HG03378 (cell line): ENCODE data around the gene PDPK1.
"Not testable (repeated sequence)": the region's sequence is repeated elsewhere in the genome, so short reads cannot be mapped to it uniquely, and the experiment has no call there.

ENCODE experiments used
- ATAC-seq: cut with Tn5 transposase; IDR thresholded peaks from one replicate; pipeline ENCODE4 v1.9.1; 2021; ENCODE audit warnings: mild to moderate bottlenecking, moderate library complexity; ENCODE audit not compliant: unreplicated experiment

Gene PDPK1

DNA sequence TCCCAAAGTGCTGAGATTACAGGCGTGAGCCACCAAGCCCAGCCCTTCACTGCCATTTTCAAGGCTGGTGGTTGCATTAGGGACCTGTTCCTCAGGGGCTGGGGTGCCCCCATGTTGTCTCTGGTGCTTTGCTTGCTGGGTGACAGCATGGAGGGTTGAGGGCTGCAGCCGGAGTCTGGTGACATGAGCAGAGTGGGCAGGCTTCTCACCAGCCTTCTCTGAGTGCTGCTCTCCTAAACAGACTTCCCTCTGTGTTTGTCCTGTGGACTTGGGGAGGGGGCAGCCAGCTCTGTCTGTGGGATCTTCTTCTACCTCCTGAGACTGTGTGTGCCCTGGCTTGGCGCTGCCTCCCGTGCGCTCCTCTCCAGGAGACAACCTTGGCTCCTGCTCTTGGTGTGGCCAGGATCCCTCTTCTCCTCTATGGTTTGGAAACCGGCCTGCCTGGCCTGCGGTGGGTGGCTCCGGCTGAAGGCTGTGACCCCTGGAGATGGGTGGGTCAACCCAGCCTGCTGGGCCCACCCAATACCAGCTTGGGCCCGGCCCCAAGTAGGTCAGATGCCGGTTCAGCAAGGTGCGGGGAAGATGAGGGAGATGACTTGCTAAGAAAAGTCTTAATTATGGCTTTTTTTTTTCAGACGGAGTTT is 72.1 kb downstream of the PDPK1 start:
- ATAC-seq, result no peak

DNA sequence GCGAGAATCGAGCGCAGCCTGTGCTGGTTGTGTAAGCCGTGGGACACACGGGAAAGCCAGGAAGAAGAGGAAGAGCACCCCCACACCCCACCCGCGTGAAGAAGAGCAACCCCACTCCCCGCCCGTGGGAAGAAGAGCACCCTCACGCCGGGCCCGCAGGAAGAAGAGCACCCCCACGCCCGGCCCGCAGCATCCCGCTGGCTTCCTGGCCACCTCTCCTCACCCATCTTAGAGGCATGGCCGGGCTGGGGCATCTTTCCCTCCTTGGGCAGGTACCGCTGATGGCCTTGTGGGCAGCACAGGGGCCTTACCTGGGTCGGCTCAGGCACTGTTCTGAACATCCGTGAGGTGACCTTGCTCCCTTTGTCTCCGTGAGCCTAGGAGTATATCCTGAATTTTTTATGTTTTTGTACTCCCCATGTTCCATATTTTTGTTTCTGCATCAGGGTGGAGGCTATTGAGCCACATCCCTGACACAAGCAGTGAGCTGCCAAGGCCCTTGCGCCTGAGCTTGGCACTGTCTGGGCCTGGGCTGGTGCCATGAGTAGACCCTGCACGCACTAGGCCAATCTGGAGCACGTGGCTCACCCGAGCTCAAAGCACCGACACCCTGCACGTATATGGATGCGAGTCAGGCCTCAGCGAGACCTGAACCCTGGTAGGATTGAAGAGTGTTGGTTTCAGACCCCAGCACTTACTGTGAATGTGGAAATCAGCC is 73.1 kb downstream of the PDPK1 start:
- ATAC-seq, result no peak

DNA sequence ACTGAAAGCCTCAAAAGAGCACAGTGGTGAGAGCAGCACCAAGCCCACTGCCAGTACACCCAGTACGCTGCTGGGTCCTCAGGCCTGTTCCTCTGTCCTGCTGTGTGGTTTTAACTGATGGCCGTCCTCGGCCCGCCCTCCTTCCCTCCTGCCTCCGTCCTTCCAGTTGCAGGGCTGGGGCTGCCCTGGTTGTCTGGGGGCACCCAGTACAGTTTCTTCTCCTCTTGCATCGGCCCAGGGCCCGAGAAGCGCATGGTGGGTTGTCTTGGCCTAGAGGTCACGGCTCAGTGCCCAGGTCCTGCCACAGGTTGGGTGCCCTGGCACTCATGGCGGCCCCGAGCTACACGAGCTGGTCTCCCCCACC is 73.7 kb downstream of the PDPK1 start:
- no peak for ATAC-seq

DNA sequence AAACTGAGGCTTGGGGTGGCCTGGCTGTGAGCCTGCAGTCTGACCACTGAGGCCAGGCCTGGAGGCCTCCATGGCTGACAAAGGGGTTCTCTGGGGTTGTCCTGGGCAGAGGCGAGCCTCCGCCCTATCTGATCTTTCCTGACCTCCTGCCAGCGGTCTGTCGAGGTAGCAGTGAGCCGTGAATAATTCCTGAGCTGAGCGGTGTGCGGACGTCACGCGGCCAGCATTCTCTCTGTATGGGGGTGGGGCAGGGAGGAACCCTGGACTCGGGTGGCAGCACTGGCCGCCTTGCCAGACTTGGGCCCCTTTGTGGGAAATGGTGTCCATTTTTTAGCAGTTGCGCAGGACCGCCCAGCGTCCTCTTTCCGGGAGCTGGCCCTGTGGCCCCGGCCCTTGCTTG is 74.1 kb downstream of the PDPK1 start:
- not testable (repeated sequence) for ATAC-seq

DNA sequence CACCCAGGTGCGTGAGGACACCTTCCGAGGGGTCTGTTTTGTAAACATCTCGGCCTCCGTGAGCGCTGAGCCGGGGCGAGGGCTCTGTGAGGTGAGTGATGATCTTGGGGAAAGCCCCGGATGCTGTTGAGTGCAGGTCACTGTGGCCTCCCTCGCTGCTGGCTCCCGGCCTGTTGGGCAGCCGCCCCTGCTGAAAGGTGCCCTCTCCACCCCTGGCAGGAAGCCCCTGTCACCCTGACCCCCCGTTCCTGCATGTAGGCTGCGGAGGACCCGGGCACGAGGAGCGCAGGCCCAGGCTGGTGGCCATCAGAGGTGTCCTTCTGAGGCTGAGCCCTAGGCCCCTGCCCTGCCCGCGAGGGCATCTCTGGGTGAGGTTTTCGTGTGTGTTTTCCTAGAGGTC is 75.4 kb downstream of the PDPK1 start:
- ATAC-seq, result not testable (repeated sequence)

DNA sequence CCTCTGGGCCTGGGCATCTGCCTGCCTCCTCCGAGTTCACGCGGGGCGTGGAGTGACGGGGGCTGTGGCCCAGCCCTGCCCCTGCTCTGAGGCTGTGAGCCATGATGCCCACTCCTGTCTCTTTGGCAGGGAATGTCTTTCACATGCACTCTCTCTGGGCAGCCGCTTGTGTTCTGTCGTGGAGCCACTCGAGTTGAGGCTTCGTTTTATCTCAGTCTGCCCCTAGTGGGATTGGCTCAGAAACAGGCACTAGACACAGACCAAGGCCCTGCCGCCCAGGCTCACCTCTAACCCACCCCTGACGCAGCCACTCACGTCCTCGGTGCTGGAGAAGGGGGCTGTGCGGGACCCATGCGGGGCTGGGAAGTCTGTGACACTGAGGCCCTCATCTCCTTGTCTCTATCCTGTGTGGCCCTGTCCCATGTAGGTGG is 77.0 kb downstream of the PDPK1 start:
- ATAC-seq, result no peak

DNA sequence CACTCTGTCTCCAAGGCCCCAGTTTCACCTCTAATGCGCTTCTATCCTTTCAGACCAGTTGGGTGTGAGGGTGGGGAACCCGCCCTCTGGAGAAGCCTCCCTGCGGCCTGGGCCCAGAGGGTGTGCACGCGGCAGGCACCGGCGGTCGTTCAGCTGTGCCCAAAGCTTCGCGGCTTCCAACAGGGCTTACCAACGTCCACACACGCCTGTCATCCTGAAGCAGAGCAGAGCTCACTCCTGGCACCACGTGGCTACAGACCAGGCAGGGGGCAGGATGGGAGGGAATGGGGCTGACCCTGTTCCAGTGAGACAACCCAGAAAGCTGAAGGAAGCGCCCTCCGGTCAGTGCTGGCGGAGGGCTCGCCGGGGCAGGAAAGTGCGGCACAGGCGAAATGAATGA is 81.1 kb downstream of the PDPK1 start:
- ATAC-seq, result not testable (repeated sequence)

DNA sequence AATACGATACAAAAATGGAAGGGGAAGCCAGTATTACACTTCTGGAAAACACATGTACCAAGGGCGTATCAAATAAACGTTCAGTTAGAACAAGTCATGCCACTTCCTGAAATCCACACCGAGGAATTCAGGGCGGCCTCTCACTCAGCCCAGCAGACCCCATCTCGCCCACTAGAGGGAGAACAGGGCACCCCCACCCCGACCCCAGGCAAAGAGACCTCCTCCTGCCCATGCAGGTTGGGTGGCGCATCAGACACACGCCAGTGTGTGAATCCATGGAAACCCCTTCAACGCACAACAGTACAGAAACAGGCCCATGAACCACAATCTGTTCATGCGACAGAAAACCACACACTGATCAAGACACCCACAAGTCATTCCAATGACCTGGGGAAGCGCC is 81.8 kb downstream of the PDPK1 start:
- ATAC-seq, result not testable (repeated sequence)

DNA sequence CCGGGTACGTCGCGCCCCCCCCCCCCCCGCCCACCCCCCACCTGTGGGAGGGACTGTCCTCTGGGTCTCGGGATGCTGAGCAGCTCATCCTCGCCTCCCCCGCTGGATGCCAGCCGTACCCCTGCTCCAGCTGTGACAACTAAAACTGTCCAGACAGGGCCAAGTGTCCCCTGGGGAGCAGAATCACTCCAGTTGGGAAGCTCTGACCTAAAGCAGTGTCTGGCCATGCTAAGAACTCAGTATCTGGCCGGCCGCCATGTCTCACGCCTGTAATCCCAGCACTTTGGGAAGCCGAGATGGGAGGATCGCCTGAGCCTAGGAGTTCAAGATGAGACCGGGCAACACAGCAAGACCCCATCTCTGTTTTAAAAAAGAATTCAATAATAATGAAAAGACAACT is 83.0 kb downstream of the PDPK1 start:
- not testable (repeated sequence) for ATAC-seq

DNA sequence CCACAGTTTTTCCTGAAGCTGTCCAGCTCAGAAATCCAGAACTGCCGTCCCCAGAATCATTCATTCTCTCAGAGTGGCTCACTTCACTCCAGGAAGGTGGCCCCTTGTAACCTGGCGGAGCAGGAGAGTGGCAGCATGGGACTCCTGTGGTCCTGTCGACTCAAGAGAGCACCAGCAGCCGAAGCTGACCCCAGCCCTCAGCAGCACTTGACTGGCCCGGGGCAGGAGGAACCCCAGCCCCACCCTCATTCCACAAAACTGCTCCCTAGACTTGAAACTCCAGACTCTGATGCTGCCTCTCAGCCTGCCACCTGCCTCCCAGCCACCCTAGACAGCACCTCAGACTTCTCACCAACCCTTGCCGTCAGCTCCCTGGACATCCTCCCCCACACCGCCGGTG is 83.6 kb downstream of the PDPK1 start:
- ATAC-seq, result not testable (repeated sequence)

DNA sequence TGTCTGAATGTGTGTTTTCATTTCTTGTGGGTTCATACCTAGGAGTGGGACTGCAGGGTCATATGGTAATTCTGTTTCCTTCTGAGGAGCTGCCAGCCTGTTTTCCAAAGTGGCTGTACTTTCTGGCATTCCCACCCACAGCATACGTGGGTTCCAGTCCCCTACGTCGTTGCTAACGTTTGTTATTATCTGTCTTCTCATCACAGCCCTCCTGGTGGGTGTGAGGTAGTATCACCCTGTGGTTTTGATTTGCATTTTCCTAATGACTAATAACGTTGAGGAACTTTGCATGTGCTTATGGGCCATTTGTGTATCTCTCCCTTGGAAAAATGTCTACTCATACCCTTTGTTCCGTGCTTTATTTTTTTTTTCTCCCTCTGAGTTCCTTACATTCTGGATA is 89.3 kb downstream of the PDPK1 start:
- ATAC-seq, result not testable (repeated sequence)

DNA sequence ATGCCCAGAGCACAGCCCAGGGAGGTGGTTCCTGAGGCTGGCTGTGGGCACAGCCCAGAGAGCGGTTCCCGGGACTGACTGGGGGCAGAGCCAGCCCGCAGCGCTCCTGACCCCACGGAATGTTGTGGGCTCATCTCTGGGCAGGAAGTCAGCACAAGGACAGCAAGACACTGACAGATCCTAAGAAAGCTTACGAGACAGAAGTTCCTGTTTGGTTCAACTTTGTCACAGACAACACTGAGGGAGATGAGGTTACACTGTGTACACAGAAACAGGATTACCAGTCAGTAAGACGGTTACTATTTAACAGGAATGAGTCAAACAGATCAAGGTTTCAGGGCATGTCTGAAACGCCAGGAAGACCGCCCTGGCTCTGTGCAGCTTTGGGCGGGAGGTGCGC is 93.4 kb downstream of the PDPK1 start:
- ATAC-seq, result not testable (repeated sequence)

DNA sequence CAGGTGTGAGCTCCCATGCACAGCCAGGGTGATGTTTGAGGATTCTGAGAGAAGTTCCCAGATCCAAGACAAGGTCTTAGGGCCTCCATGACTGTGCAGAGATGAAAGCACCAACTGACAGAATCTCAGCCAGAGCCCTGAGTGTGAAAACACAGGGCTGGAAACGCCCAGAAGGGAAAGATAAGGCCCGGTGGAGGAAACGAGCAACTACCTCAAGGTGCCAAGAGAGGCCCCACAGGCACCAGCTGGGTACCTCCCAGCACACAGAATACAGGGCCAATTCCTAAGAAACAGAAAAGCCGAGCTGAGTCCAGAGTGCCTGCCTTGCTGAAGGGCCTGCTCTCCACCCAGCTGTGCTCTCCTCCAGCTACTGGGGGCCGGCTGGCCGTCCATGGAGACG is 94.5 kb downstream of the PDPK1 start:
- not testable (repeated sequence) for ATAC-seq

DNA sequence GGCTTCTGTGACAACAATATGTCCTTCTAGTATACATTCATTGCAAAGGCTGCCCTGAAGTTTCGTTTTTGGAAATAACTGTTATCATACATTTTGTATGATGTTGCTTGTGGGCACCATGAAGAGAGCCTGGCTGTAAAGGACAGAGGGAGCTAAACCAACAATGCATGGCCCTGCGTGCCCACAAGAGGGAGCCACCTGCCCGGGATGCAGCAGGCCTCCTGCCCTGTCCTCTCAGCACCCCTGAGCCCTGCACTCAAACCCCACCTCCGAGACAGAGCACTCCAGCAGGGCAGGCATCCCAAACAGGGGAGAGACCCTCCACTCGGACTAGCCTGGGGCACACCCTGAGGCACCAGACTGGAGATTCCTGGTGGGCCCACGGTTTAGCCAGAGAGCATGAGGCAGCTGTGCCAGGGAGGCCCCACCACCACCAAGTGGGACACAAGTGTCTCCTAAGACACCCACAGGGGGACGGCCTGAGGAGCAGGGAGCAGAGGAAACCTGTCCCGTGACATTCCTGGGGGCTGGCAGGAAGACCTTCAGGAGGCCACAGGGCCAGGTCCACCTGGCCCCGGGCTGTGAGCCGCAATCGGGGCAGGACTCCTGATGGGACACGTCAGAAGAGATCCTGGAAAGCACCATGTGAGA is 101.4 kb downstream of the PDPK1 start:
- ATAC-seq, result peak; percentile 39

DNA sequence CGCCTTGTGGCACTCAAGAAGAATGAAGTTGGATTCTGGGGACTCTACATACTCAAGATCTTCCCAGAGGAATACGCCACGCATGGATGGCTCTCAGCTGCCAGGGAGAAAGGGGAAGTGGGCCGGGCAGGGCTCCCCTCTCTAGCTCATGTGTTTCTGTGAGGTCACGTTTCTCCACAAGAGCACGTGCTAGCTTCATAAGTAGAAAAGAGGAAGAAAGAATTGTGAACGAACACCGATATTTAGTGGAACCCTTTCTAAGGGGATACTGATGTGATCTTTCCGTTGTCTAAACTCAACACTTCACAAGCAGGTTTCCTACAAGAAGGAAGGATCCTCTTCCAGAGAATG is 101.9 kb downstream of the PDPK1 start:
- ATAC-seq, result peak; percentile 43

DNA sequence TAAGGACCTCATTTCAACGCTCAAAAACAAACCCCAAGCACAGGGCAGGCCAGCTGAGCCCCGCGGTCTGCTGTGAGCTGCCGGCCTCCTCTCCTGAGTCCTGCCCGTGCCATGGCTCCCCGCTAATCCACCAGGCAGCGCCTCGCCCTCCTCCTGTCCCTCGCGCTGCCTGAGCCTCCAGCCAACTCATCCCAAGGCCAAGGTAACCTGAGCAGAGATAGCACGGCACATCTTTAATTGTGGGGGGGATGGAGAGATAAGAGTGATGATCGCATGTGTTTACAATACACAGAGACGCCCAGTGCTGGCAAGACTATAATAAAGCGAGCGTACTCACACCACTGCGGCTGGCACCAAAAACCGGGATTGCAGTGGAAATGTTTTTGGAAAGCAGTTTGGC is 104.7 kb downstream of the PDPK1 start:
- ATAC-seq, result not testable (repeated sequence)

DNA sequence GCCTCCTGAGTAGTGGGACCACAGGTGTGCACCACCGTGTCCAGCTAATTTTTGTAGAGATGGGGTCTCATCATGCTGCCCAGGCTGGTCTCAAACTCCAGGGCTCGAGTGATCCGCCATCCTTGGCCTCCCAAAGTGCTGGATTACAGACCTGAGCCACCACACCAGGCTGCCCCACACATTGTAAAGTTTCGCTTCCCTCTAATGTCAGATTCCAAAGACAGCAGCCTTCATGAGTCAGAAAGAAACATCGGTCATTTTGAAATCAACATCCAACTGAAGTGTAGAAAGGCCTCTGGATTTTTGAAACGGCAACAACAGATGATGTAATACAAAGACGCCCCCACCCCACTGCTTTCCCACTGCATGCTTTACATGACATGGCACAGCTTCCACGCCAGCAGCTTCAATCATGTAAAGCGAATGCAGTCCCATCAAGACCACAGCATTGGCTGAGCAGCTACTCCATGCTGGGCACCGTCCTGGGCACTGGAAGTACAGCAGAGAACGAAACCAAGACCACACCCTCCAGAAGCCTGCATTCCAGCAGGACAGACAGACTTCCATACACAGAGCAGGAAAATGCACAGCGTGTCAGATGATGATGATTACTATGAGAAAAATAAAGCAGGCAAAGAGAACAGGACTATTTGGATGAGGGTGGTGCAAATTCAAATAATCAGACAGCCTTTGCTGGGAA is 107.1 kb downstream of the PDPK1 start:
- not testable (repeated sequence) for ATAC-seq

DNA sequence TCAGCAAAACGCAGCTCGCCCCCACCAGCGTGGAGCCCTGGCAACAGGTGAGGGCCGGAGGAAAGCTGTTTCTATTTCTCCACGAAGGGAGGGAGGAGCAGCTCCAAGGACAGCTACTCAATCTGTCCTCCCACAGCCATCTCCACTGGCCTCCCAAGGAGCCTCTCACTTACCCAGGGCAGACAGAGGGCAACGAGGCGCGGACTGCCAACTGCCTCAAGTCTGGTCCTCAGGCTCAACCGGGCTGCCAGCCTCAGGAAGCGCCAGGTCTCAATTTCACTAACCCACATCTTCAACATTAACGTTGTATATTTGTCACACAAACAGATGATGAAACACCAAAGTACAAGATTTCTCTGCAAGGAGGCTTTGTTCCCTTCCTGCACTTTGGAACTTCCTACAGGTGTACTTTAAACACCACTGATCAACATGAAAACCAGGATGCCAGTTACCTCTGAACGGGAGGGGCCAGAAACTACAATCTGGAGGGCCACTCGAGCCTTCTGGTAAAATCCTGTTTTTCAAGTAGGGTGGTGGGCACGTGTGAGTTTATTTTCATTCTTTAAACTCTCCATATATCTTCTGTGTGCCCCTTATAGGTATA is 113.5 kb downstream of the PDPK1 start:
- not testable (repeated sequence) for ATAC-seq
